Measurements from ENCODE around the gene METTL22.
A peak's percentile ranks its signal among the peaks of the same experiment; 100 is the strongest.

The METTL22 gene, protein sequence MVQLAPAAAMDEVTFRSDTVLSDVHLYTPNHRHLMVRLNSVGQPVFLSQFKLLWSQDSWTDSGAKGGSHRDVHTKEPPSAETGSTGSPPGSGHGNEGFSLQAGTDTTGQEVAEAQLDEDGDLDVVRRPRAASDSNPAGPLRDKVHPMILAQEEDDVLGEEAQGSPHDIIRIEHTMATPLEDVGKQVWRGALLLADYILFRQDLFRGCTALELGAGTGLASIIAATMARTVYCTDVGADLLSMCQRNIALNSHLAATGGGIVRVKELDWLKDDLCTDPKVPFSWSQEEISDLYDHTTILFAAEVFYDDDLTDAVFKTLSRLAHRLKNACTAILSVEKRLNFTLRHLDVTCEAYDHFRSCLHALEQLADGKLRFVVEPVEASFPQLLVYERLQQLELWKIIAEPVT

DNA sequence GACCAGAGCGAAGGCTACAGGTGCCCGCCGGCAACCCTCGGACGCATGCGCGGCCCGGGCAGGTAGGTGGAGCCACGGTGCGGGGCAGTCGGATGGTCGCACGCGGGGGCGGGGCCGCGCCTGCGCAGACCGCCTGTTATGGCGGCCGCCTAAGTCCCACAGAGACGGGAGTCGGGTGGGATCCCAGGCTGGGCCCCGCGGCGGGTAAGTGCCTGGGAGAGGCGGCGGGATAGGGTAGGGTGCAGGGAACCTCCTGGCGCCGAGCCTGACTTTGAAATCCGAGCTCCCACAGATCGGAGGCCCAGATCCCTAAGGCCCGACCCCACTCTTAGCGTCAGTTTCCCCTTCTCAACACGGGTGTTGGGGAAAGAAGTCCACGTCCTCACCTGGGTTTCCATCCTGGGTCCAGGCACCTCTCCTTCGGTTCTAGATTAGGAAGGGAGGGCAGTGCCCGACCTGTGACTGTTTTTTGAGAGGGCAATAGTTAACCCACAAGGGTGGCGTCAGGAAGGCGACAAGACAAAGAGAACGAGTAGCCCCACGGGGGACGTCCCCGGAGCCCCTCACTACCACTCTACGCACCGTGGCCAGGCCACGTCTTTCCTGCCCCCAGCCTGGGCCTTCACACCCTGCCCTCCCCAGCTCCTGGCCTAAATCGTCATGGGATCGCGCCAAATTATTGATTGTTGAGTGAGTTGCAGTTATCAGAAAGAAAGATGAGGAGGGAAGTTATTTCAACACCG lies at the start of gene METTL22:
METTL22 (plus strand) TSS at position 127 of the 743 bp plus-strand sequence. CDS start 3,968 bp downstream, outside the sequence.
- peak; percentile 92 for DNase-seq (ENCODE audit: low read depth)

DNA sequence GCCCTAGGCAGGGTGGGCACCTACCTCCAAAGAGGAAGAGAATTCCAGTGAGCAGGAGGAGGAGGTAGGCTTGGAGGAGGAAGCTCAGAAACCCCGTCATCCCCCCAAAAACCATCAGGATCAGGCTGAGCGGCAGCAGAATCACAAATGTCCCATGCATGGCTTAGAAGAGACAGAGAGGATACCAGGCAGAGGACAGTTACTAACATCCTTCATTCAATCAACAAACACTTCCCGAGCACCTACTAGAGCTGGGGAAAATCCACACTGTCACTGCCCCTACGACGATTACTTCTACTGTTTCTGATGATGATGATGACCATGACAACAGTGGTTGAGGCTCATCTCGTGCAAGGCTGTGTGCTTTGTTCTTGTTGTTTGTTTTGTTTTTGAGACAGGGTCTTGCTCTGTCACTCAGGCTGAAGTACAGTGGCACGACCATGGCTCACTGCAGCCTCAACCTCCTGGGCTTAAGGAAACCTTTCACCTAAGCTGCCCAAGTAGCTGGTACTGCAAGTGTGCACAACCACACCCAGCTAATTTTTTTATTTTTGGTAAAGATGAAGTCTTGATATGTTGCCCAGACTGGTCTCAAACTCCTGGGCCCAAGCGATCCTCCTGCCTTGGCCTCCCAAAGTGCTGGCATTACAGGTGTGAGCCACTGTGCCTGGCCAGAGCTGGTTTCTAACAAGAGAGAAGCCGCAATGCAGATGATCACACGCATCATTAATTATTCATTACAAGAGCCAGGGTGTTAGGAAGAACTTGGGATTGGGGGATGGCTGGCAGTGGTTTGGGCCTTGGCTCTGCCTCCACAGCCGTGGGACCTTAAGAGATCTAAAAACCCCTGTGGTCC lies 49.2 kb upstream of the METTL22 start:
- no peak for DNase-seq (ENCODE audit: low read depth)

DNA sequence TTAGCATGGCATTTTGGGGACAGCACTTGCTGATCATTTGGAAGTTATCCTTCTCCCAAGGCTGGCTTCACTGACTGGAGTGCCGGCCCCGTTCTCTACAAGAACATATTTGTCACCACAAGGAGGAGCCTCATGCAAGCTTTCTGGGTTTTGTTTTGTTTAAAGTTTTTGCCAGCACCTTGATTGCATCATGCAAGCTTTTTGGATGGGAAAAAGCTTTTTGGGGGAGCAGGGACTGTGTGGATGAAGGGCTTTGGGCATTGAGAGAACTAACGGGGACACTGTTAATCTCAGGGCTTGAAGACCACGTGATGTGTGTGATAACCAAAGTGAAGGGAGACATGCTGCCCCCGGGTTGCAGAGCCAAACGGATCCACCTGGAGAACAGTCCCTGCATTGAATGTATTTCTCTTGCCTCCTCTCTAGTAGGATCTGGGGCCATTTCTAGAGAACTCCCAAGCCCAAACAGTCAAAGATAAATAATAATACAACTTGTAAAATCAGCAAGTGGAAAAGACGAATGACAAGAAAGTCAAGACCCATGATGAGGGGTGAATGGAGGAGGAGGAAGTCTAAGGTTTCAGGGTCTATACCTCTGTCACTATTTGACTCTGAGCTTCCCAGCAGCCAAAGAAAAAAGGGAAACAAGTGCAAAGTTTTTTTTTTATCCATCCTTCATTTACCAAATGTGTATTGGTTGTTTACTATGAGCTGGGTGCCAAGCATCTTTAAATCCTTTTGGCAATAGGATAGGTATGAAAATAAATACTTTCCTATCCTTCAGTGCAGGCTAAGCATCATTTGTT lies 48.4 kb upstream of the METTL22 start:
- no peak for DNase-seq (ENCODE audit: low read depth)

DNA sequence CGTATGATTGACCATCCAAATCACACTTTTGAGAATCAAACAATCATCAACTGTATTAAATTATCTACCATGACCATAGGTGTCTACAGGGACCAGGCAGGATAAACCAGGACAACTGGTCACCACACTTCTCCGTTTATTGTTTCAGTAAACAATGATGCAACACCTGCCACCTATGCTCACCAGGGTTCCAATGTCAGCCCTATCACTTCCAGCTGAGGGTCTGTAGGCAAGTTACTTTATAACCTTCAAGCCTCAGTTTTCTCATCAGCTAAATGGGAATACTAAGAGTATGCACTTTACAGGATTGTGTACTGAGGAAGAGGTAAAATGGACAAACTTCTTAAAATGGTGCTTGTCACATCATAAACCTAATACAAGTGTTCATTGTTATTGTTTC lies 46.1 kb upstream of the METTL22 start:
- no peak for DNase-seq (ENCODE audit: low read depth)

DNA sequence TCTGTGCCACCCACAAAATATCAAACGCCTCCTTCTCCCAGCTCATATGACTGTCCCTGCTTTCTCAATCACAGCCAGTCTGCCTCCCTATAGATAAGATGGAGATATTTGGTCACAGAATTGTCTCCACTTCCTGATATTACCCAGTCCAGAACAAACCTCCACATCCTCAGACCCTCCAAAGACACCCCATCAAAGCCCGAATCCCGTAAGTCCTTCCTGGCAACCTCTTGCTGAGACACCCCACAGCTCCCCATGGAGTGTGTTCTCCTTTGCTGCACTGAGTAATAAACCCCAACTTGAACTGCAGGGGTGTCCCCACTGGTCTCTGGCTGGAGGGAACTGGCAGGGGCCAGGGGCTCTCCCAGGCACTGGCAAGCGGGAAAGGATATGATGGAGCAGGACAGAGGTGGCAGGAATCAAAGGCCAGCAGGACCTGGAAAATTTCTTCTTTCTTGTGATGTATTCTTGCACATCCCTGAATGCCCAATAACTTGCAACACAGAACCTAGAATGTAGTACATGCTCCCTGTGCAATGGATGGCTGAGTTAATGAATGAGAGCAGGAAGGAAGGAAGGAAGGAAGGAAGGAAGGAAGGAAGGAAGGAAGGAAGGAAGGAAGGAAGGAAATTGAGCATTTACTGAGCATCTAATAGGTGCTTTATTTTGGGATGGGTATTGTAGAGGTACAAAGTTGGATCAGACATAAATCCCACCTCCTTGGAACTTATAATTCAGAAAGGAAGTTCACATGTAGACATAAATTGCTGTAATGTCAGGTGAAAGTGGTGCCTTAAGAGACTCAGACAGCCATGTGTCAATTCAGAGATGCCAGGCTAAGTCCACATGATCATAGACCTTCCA lies 45.1 kb upstream of the METTL22 start:
- DNase-seq (ENCODE audit: low read depth) = no peak

DNA sequence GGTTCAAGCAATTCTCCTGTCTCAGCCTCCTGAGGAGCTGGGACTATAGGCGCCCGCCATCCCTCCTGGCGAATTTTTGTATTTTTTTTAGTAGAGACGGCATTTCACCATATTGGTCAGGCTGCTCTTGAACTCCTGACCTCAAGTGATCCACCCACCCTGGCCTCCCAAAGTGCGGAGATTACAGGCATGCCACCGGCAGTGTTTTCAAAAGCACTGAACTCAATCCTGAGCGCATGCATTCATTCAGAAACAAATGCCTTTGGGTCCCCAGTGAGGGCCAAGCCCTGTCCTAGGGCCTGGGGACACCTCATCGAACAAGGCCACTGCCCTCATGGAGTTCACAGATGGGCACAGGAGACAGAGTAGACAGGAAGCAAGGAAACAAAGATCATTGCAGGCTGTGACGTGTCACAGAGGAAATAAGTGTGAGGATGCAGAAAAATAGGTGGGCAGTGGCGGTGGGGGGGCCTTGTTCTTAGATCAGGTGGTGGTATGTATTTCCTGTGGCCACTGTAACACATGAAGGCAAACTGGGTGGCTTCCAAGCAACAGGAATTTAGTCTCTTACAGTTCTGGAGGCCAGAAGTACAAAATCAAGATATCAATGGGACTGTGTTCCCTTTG lies 43.7 kb upstream of the METTL22 start:
- DNase-seq (ENCODE audit: low read depth) = no peak

DNA sequence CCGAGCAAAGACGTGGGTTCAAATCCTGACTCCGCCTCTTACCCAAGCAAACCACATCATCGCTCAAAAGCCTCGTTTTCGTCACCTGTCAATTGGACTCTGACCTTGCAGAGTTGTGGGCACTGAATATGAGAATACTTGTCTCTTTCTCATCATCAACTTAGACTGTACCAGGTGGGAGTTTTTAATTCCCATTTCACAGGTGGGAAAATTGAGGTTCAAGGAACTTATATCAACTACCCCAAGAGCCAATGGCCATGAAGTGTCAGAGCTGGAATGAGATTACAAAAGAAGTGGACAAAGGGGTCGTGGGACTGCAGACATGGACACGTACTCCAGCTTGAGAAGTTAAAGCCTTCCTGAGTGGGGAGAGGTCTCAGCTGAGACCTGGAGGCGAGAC lies 41.9 kb upstream of the METTL22 start:
- no peak for DNase-seq (ENCODE audit: low read depth)

DNA sequence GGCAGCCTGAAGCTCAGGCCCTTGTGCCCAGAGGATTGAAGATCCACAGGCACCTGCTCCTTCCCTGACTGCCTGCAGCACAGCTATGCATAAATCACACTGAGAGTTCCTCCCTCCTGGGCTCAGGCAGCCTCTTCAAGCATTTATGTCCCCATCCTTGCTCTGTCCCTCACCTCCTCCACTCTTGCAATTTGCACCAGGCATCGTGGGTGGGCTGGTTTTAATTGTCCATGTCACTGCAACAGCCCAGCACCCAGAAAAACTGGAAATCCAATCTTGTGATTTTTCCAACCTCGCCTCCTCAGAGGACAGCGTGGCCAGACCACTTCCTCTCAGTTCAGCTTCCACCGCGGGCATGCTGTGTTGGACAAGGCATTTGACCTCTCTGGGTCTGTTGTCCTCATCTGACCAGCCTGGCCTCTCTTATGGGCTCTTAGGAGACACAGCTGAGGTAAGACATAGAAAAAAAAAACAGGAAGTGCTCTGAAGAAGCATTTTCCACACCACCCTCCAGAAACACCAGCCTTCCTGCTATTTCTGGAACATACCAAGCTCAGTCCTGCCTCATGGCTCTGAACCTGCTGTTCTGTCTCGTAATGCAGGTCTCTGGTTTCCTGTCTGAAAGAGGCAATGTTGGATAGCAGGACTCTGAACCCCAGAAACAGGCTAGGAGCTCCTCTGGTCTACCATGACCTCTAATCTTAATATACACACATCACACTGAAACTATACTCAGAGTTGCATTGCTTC lies 39.5 kb upstream of the METTL22 start:
- no peak for DNase-seq (ENCODE audit: low read depth)

DNA sequence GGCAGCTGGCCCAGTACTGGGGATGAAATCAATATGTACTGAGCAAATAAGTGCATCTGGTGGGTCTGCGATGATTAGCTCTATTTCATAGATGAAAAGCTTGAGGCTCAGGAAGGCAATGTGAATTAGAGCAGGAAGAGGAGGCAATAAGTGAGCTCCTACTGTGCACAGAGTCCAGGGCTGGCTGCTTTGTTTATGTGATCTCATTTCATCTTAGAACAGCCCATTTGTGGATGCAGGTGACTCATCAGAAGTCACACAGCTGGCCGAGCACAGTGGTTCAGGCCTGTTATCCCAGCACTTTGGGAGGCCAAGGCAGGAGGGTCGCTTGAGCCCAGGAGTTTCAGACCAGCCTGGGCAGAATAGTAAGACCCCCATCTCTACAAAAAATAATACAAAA lies 38.3 kb upstream of the METTL22 start:
- DNase-seq (ENCODE audit: low read depth) = no peak

DNA sequence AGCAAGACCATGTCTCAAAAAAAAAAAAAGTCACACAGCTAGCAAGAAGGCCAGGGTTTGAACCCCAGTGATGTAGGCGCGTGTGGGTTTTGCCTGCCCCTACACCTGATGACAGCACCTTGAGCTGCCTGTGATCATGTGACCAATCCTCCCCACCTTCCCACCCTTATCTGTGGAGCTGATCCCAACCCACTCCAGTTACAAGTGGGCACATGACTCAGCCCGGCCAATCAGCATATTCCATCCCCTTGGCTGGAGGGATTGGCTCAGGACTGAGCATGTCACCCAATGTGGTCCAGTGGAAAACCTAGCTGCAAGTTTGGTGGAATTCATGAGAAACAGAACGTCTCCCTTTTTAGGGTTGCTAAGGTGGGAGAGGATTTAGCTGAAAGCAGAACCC lies 37.8 kb upstream of the METTL22 start:
- DNase-seq (ENCODE audit: low read depth) = no peak

DNA sequence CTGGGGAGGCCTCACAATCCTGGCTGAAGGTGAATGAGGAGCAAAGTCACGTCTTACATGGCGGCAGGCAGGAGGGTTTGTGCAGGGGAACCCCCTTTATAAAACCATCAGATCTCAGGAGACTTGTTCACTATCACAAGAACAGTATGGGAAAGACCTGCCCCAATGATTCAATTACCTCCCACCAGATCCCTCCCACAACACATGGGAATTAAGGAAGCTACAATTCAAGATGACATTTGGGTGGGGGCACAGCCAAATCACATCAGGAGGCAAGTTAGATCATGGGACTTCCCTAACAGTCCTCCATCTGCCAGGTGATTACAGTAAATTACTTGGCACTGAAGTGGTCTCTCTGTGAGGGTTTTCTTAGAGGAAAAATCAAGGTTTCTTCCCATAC lies 36.5 kb upstream of the METTL22 start:
- DNase-seq (ENCODE audit: low read depth) = no peak

DNA sequence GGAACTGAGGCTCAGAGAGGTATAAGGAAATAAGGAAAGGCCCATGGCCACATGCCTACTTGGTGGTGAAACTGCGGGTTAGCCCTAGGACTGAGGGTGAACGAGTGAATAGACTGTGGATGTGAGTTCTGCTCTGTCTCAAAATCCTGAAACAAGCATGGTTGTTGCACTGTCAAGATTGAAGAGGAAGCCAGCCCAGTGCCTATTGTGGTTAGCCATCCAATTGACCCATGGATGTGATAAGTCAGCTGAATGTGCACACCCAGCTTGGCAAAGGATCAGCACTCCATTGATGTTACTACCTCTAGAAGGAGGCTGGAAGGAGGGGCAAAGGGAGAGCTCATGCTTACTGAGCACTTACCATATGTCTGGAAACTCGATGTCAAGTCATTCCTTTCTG lies 35.6 kb upstream of the METTL22 start:
- DNase-seq (ENCODE audit: low read depth) = no peak

DNA sequence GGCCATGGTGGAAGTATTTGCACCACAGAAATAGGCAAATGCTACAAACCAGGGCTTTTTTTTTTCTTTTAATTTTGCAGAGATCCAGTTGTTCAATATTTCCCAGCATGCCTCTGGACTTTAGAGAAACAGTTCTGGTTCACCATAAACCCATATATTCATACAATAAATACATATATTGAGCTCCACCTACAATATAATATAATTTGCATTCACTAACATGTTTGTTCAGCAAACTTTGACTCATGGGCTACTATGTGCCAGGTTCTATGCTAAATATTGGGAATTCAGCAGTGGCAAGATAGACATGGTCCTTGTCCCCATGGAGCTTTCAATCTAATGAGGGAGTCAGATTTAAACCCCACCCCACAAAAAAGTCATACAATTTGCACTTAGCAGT lies 34.4 kb upstream of the METTL22 start:
- DNase-seq (ENCODE audit: low read depth) = no peak

DNA sequence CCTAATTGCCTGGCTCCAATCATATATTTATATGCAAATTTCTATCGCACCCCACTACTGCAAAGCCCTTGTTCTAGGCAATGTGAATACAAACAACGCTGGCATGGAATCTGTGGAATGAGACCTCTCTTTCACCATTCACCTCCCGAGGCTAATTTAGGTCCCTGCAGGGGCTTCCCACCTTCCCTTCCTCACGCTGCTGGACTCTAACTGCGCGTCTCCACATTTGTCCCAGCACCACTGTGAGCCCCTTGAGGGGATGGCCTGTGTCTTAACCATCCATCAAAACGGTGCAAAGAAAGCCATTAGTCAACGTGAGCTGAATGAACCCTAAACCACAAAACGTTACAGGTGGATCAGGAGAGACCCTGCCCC lies 32.8 kb upstream of the METTL22 start:
- no peak for DNase-seq (ENCODE audit: low read depth)

DNA sequence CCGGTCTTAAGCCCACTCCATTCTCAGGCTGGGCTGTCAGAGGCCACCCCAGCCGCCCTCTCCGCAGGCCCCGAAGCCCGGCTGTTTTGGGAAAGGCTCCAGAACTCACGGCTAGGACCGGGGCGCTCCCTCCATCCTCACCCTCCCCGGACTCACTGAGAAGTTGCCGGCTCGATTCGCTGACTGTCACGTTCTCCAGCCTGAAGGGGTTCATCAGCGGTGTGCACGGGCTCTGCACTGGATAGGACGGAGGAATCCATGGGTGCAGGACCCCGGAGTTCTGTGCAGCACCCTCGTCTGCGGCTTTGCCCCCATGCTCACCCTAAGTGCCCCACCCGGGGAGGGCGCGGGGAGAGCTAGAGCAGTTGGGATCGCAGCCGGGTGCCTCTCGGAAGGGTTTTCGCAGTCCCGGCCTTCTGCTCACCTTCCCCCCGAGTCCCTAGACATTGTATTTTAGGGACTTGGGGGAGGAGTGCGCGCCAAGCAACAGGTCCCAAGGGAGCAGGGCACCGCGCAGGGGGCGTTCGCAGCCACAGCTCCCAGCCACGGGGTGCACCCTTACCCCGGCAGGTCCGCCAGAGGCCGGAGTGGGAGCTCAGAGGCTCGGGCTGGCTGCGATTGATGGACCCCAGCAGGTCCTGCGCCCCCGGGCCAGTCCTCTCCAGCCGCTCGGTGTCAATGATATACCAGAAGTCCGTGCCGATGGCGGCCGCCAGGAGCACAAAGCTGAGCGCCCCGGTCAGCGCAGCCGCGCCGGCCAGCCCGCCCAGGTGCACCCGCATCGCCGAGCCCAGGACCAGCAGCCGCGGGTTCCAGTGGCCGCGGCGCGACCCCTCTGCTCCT lies 32.2 kb upstream of the METTL22 start:
- DNase-seq (ENCODE audit: low read depth) = no peak

DNA sequence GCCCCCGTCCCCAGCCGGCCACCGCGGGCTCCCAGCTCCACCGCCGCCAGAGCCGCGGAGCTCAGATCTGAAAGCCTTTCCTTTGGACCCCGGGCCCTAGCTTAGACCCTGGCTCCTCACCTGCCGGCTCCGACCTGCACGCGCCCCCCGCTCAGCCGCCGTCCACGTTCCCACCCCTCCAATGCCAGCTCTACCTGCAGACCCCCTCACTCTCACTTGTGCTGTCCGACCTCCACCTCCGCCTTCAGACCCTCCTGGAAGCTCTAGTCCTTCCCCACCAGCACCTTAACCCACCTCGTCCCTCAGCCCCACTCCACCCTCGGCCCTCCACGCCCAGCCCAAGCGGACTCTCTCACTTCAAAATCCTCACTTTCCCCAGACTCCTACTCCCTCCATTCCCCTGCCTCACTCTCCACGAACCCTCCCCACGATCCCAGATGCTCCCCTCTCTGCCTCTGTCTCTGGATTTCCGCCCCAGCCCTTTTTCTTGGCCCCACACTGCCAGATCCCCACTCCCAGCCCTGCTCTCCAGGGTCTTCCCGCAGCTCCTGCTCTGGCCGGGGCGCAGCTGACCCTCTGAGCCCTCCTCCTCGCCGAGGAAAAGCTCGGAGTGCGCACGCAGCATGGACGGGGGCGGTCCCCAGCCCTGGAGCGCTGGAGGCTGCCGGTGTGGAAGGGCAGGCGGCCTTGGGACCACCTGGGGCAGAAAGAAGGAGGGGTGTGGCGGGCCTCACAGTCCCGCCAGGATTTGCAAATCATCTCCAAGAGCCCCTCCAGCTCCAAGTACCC lies 31.4 kb upstream of the METTL22 start, which contains the start of gene TMEM114:
TMEM114 (minus strand) TSS at position 612 of the 789 bp plus-strand sequence. CDS start 673 bp downstream, outside the sequence.
- no peak for DNase-seq (ENCODE audit: low read depth)

DNA sequence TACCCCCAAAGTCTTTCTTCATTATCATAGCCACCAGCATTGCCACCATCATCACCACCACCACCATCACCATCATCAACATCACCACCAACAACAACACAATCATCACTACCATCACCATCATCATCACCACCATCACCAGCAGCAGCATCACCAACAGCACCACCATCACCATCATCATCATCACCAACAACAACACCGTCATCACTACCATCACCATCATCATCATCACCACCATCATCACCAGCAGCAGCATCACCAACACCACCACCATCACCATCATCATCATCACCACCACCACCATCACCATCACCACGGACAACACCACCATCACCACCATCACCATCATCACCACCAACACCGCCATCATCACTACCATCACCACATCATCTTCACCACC lies 30.7 kb upstream of the METTL22 start:
- DNase-seq (ENCODE audit: low read depth) = no peak

DNA sequence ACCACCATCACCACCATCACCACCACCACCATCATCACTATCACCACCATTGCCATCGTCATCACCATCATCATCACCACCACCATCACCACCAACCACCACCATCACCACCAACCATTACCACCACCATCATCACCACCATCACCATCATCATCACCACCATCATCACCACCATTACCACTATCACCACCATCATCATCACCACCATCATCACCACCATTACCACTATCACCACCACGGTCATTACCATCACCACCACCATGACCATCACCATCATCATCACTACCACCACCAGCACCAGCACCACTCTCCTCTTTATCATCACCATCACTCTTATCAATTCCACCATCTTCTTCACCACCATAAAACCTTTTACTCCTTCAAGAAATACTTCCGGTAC lies 30.0 kb upstream of the METTL22 start:
- DNase-seq (ENCODE audit: low read depth) = no peak
